CD4-positive, alpha-beta memory T cell (primary cell): ENCODE measurements around the gene RBFOX2. TPM values are rescaled to one million over a fixed set of nuclear protein-coding genes. Genes with fewer than 3 reads are reported as not detected.

ENCODE experiments used
- CTCF ChIA-PET: fragments of 350-600 bp; sonication (Branson Sonifier 250); formaldehyde crosslinking; loops from one replicate; lab custom pipeline; 2021; ENCODE audit warnings: inconsistent platforms; ENCODE audit not compliant: partially characterized antibody; lab: Charles Lee
- POLR2A ChIA-PET: fragments of 350-600 bp; sonication (Branson Sonifier 250); formaldehyde crosslinking; loops from one replicate; lab custom pipeline; 2021; ENCODE audit not compliant: partially characterized antibody; lab: Charles Lee
- DNase-seq, 5 donors: peaks; one replicate each; pipeline versions ENCODE4 v3.0.0 to v3.0.0-alpha.2; 2020 to 2022; ENCODE audit warnings: mixed read lengths in 1 of 5
- H3K27ac ChIP-seq: one replicate; pipeline ENCODE4 v1.7.0; 2013; ENCODE audit warnings: low read depth, low read length
- H3K27me3 ChIP-seq: 2 replicates; pipeline ENCODE4 v1.7.0; 2013; ENCODE audit warnings: mild to moderate bottlenecking, low read length, moderate library complexity; ENCODE audit not compliant: insufficient read depth
- H3K36me3 ChIP-seq: 2 replicates; pipeline ENCODE4 v1.7.0; 2013; ENCODE audit warnings: mild to moderate bottlenecking, low read length, moderate library complexity; ENCODE audit not compliant: insufficient read depth
- H3K4me1 ChIP-seq: 2 replicates; pipeline ENCODE4 v1.7.0; 2013; ENCODE audit warnings: mild to moderate bottlenecking, low read length, moderate library complexity; ENCODE audit not compliant: insufficient read depth
- H3K4me3 ChIP-seq, 2 donors: one replicate each; pipeline ENCODE4 v1.7.0; 2013; ENCODE audit warnings: low read length in 2 of 2, mild to moderate bottlenecking in 1 of 2
- H3K9me3 ChIP-seq, 2 donors: one replicate each; pipeline ENCODE4 v1.7.0; 2013; ENCODE audit warnings: low read length in 2 of 2, control low read depth in 1 of 2; ENCODE audit not compliant: control insufficient read depth in 1 of 2
- H3K27ac Mint-ChIP-seq, 7 donors: one replicate each; pipeline ENCODE4 v1.8.0; 2020 to 2021; ENCODE audit warnings: mixed read lengths in 7 of 7, mild to moderate bottlenecking in 6 of 7, inconsistent platforms in 3 of 7, moderate library complexity in 3 of 7
- H3K27me3 Mint-ChIP-seq, 2 donors: one replicate each; pipeline ENCODE4 v1.8.0; 2020 to 2021; ENCODE audit warnings: mixed read lengths in 2 of 2
- H3K36me3 Mint-ChIP-seq, 2 donors: one replicate each; pipeline ENCODE4 v1.8.0; 2020 to 2021; ENCODE audit warnings: mixed read lengths in 2 of 2, inconsistent platforms in 1 of 2, mild to moderate bottlenecking in 1 of 2
- H3K4me1 Mint-ChIP-seq, 4 donors: one replicate each; pipeline ENCODE4 v1.8.0; 2020 to 2021; ENCODE audit warnings: mixed read lengths in 4 of 4, mild to moderate bottlenecking in 1 of 4
- H3K4me3 Mint-ChIP-seq, 8 donors: one replicate each; pipeline ENCODE4 v1.8.0; 2020 to 2021; ENCODE audit warnings: mixed read lengths in 8 of 8, mild to moderate bottlenecking in 7 of 8, moderate library complexity in 6 of 8, inconsistent platforms in 3 of 8
- H3K9me3 Mint-ChIP-seq, 8 donors: one replicate each; pipeline ENCODE4 v1.8.0; 2020 to 2021; ENCODE audit warnings: mixed read lengths in 8 of 8, mild to moderate bottlenecking in 5 of 8, inconsistent platforms in 3 of 8, moderate library complexity in 1 of 8
- intact Hi-C: fragments of 100-400 bp; cut with micrococcal nuclease; formaldehyde crosslinking; loops from one replicate; pipeline ENCODE4 v1.15.1; 2023
- polyA plus RNA-seq, 2 donors: library from polyadenylated mRNA; unstranded; fragments of 300-500 nt; fragmentation: Illumina TruSeq; gene quantifications; one replicate each; pipeline ENCODE4 v1.2.3, GENCODE V29; 2021
- total RNA-seq, 2 experiments: library from RNA; stranded (reverse); gene quantifications; one replicate each; pipeline ENCODE4 v1.2.3, GENCODE V29; 2021

RBFOX2 gene
- total and polyA plus RNA-seq, 4 experiments from 2014 or later: 0.68 to 1.3 (median 1.0) TPM

DNA sequence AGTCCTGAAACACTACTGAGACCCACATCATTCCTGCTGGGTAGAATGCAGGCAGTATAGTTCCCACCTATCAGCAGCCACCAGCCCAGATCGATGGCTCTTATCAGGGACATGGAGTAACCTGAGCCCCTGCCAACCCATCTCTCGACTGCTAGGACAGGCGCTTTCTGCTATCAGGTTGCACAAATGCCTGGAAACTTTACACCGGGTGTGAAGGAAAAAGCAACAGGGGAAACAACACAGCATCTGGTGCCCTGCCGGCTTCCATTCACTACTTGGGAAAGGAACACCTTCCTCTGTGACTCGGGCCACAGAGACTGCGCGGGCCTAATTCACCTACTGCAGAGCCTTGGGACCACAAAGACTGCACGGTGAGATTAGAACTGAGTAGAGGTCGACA lies 18.5 kb downstream of the RBFOX2 start:
- Histone ChIP-seq H3K4me3 (no peak overlapping the region), H3K9me3 (no peaks in the 10 kb centered on the region), H3K27me3 (no peaks in the 10 kb centered on the region), H3K36me3 (no peaks in the 10 kb centered on the region), H3K27ac (no peak overlapping the region), H3K4me1 (no peaks in the 10 kb centered on the region)
- ChIA-PET POLR2A (no interaction called here), CTCF (no interaction called here)
- peak overlapping the region in 1 of 7 donors; percentile 23 for H3K27ac Mint-ChIP-seq
- intact Hi-C loops: no loop called here
- H3K36me3 Mint-ChIP-seq: no peaks in the 10 kb centered on the region
- no peaks in the 10 kb centered on the region for H3K4me1 Mint-ChIP-seq
- H3K9me3 Mint-ChIP-seq: no peaks in the 10 kb centered on the region
- H3K4me3 Mint-ChIP-seq: no peak overlapping the region
- DNase-seq: no peak
- H3K27me3 Mint-ChIP-seq: peaks cover 0 to 25% of the 10 kb centered on the region in 2 donors

DNA sequence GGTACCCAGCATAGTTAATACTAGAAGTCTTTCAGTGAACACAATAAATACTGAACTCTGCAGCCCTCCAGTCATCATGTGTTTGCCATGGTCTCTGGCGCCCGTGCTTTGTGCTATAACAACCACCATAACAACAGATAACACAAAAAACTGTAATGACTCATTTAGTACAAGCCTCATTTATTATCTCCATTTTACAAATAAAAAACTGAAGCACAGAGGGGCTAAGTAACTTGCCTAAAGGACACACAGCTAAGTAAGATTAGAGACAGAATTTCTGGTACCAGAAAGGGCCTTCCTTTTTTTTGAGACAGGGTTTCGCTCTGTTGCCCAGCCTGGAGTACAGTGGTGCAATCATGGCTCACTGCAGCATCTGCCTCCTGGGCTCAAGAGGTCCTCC lies 19.5 kb downstream of the RBFOX2 start:
- Histone ChIP-seq H3K4me1 (no peaks in the 10 kb centered on the region), H3K36me3 (no peaks in the 10 kb centered on the region), H3K9me3 (no peaks in the 10 kb centered on the region), H3K27ac (no peak overlapping the region), H3K27me3 (no peaks in the 10 kb centered on the region), H3K4me3 (no peak overlapping the region)
- H3K27ac Mint-ChIP-seq: no peak overlapping the region
- no peak overlapping the region for H3K4me3 Mint-ChIP-seq
- peaks cover 0 to 3% of the 10 kb centered on the region in 2 donors for H3K36me3 Mint-ChIP-seq
- ChIA-PET CTCF (no interaction called here), POLR2A (no interaction called here)
- intact Hi-C loops: no loop called here
- peaks cover under 1 to 29% of the 10 kb centered on the region in 2 donors for H3K27me3 Mint-ChIP-seq
- H3K4me1 Mint-ChIP-seq: no peaks in the 10 kb centered on the region
- no peak for DNase-seq
- no peaks in the 10 kb centered on the region for H3K9me3 Mint-ChIP-seq

GRCh38 chr22:36008565-36008964 lies 20.1 kb downstream of the RBFOX2 start:
- no peaks in the 10 kb centered on the region for H3K27me3 ChIP-seq
- Mint-ChIP-seq H3K27ac (no peak overlapping the region), H3K4me1 (no peaks in the 10 kb centered on the region), H3K4me3 (no peak overlapping the region), H3K9me3 (no peaks in the 10 kb centered on the region), H3K27me3 (peaks cover 2 to 30% of the 10 kb centered on the region in 2 donors), H3K36me3 (peaks cover 0 to 3% of the 10 kb centered on the region in 2 donors)
- ChIA-PET CTCF (no interaction called here), POLR2A (no interaction called here)
- DNase-seq: no peak
- H3K9me3 ChIP-seq: no peaks in the 10 kb centered on the region
- no peak overlapping the region for H3K4me3 ChIP-seq
- intact Hi-C loops: no loop called here
- no peak overlapping the region for H3K27ac ChIP-seq
- no peaks in the 10 kb centered on the region for H3K36me3 ChIP-seq
- H3K4me1 ChIP-seq: no peaks in the 10 kb centered on the region

GRCh38 chr22:36008131-36008530 lies 20.5 kb downstream of the RBFOX2 start:
- intact Hi-C loops: no loop called here
- no peaks in the 10 kb centered on the region for H3K36me3 ChIP-seq
- Mint-ChIP-seq H3K27me3 (peaks cover 2 to 27% of the 10 kb centered on the region in 2 donors), H3K4me1 (no peaks in the 10 kb centered on the region), H3K9me3 (no peaks in the 10 kb centered on the region), H3K4me3 (no peak overlapping the region), H3K27ac (no peak overlapping the region), H3K36me3 (peaks cover 0 to 3% of the 10 kb centered on the region in 2 donors)
- DNase-seq: no peak
- H3K27me3 ChIP-seq: no peaks in the 10 kb centered on the region
- H3K4me1 ChIP-seq: no peaks in the 10 kb centered on the region
- CTCF ChIA-PET: no interaction called here
- H3K27ac ChIP-seq: no peak overlapping the region
- no peak overlapping the region for H3K4me3 ChIP-seq
- POLR2A ChIA-PET: no interaction called here
- H3K9me3 ChIP-seq: no peaks in the 10 kb centered on the region

- Mint-ChIP-seq H3K4me3 (no peak overlapping the region), H3K9me3 (no peaks in the 10 kb centered on the region), H3K27me3 (peaks cover 3 to 20% of the 10 kb centered on the region in 2 donors), H3K4me1 (no peaks in the 10 kb centered on the region), H3K36me3 (peaks cover 0 to 3% of the 10 kb centered on the region in 2 donors), H3K27ac (peak overlapping the region in 1 of 7 donors; percentile 10)
- Histone ChIP-seq H3K27me3 (no peaks in the 10 kb centered on the region), H3K36me3 (no peaks in the 10 kb centered on the region), H3K4me3 (no peak overlapping the region), H3K27ac (no peak overlapping the region), H3K4me1 (no peaks in the 10 kb centered on the region), H3K9me3 (no peaks in the 10 kb centered on the region)
- ChIA-PET POLR2A (no interaction called here), CTCF (no interaction called here)
- intact Hi-C loops: no loop called here
- no peak for DNase-seq
These were observed 24.5 kb downstream of the RBFOX2 start for GRCh38 chr22:36003972-36004674.

- Histone ChIP-seq H3K27ac (no peak overlapping the region), H3K36me3 (no peaks in the 10 kb centered on the region), H3K27me3 (no peaks in the 10 kb centered on the region), H3K9me3 (no peaks in the 10 kb centered on the region), H3K4me1 (no peaks in the 10 kb centered on the region), H3K4me3 (no peak overlapping the region)
- no peak for DNase-seq
- no peaks in the 10 kb centered on the region for H3K4me1 Mint-ChIP-seq
- ChIA-PET CTCF (no interaction called here), POLR2A (no interaction called here)
- no peak overlapping the region for H3K27ac Mint-ChIP-seq
- H3K4me3 Mint-ChIP-seq: no peak overlapping the region
- intact Hi-C loops: no loop called here
- H3K27me3 Mint-ChIP-seq: peaks cover 5 to 15% of the 10 kb centered on the region in 2 donors
- H3K36me3 Mint-ChIP-seq: peaks cover 0 to 3% of the 10 kb centered on the region in 2 donors
- H3K9me3 Mint-ChIP-seq: no peaks in the 10 kb centered on the region
These were observed 25.8 kb downstream of the RBFOX2 start for GRCh38 chr22:36002718-36003260.

DNA sequence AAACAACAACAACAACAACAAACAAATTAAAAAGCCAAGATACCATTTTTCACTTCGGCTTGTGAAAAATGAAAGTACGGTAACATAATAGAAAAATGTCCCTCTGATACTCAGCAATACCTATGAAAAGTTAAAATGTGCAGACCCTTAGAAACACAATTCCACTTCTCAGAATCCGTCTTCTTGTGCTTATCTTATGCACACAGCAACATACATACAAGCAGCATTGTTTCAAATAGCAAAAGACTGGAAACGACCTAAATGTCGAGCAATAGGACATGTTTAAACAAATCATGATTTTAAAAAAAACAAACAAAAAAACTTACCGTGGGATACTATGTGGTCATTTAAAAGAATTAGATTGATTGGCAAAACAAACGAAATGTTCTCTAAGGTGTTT lies 26.5 kb downstream of the RBFOX2 start:
- POLR2A ChIA-PET: no interaction called here
- Histone ChIP-seq H3K9me3 (no peaks in the 10 kb centered on the region), H3K4me3 (no peak overlapping the region), H3K36me3 (no peaks in the 10 kb centered on the region), H3K27me3 (no peaks in the 10 kb centered on the region), H3K27ac (no peak overlapping the region), H3K4me1 (no peaks in the 10 kb centered on the region)
- no peak for DNase-seq
- CTCF ChIA-PET: no interaction called here
- Mint-ChIP-seq H3K4me3 (no peak overlapping the region), H3K27ac (no peak overlapping the region), H3K4me1 (no peaks in the 10 kb centered on the region), H3K27me3 (peaks cover 5 to 16% of the 10 kb centered on the region in 2 donors), H3K36me3 (peaks cover 0 to 3% of the 10 kb centered on the region in 2 donors), H3K9me3 (no peaks in the 10 kb centered on the region)
- intact Hi-C loops: no loop called here
